RWPE2 (cell line): ENCODE results near the gene UBE3D.

Experiments
- ATAC-seq: fragments of 200-7000 bp; cut with Tn5 transposase; 3 replicates; pipeline ENCODE4 v1.9.1; 2021; ENCODE audit warnings: low read depth
- DNase-seq: peaks from one replicate; pipeline ENCODE4 v3.0.0-alpha.2; 2020; ENCODE audit warnings: low spot score
- H3K27ac ChIP-seq: fragments of 450-650 bp; 2 replicates; pipeline ENCODE4 v1.5.1; 2017; ENCODE audit warnings: mild to moderate bottlenecking; ENCODE audit not compliant: poor library complexity, severe bottlenecking
- H3K27me3 ChIP-seq: fragments of 250-450 bp; sonication (Bioruptor Pico); 2 replicates; pipeline ENCODE4 v1.5.1; 2021; ENCODE audit warnings: mild to moderate bottlenecking, moderate library complexity; ENCODE audit not compliant: insufficient read depth, poor library complexity, severe bottlenecking
- H3K36me3 ChIP-seq: fragments of 250-450 bp; sonication (Bioruptor Pico); 2 replicates; pipeline ENCODE4 v1.5.1; 2020; ENCODE audit warnings: low read depth, mild to moderate bottlenecking, moderate library complexity
- H3K4me1 ChIP-seq: fragments of 250-450 bp; sonication (Bioruptor Pico); 2 replicates; pipeline ENCODE4 v1.5.1; 2021; ENCODE audit warnings: mild to moderate bottlenecking, moderate library complexity; ENCODE audit not compliant: insufficient read depth, poor library complexity, severe bottlenecking
- H3K4me3 ChIP-seq: fragments of 250-450 bp; sonication (Bioruptor Pico); 2 replicates; pipeline ENCODE4 v1.5.1; 2021; ENCODE audit warnings: mild to moderate bottlenecking, moderate library complexity; ENCODE audit not compliant: severe bottlenecking
- H3K9me3 ChIP-seq: fragments of 250-450 bp; sonication (Bioruptor Pico); 2 replicates; pipeline ENCODE4 v1.5.1; 2021; ENCODE audit warnings: mild to moderate bottlenecking, moderate library complexity; ENCODE audit not compliant: severe bottlenecking
- CTCF ChIP-seq: fragments of 450-650 bp; IDR thresholded peaks from one replicate; pipeline ENCODE4 v1.5.1; 2017; ENCODE audit warnings: mild to moderate bottlenecking, moderate library complexity; ENCODE audit not compliant: poor library complexity, severe bottlenecking

Gene UBE3D

GRCh38 chr6:82917346-82918064, 148.1 kb downstream of the UBE3D start:
- Histone ChIP-seq H3K4me3 (no peak overlapping the region), H3K36me3 (no peaks in the 10 kb centered on the region), H3K4me1 (no peaks in the 10 kb centered on the region), H3K27me3 (no peaks in the 10 kb centered on the region), H3K9me3 (no peaks in the 10 kb centered on the region), H3K27ac (no peak overlapping the region)
- ATAC-seq (peak; percentile 33; the same call in 2 of the 3 replicates), DNase-seq (no peak)
- no peak for TF ChIP-seq CTCF

- Histone ChIP-seq H3K4me1 (no peaks in the 10 kb centered on the region), H3K4me3 (no peak overlapping the region), H3K36me3 (no peaks in the 10 kb centered on the region), H3K27me3 (no peaks in the 10 kb centered on the region), H3K9me3 (no peaks in the 10 kb centered on the region), H3K27ac (no peak overlapping the region)
- no peak for TF ChIP-seq CTCF
- DNase-seq (no peak), ATAC-seq (no peak)
Observed at GRCh38 chr6:82915666-82916065, 150.0 kb downstream of the UBE3D start.

GRCh38 chr6:82914511-82914910, 151.1 kb downstream of the UBE3D start:
- no peak overlapping the region for H3K27ac ChIP-seq

GRCh38 chr6:82910820-82911219, 154.8 kb downstream of the UBE3D start:
- H3K27ac ChIP-seq, result no peak overlapping the region
- no peak for TF ChIP-seq CTCF
- H3K27me3 ChIP-seq, result no peaks in the 10 kb centered on the region
- no peak for ATAC-seq
- DNase-seq, result no peak
- H3K4me1 ChIP-seq, result peaks cover 3% of the 10 kb centered on the region
- no peak overlapping the region for H3K4me3 ChIP-seq
- no peaks in the 10 kb centered on the region for H3K9me3 ChIP-seq
- no peaks in the 10 kb centered on the region for H3K36me3 ChIP-seq

More at GRCh38 chr6:82914511-82914910, 151.1 kb downstream of the UBE3D start:
- Histone ChIP-seq H3K4me3 (no peak overlapping the region), H3K36me3 (no peaks in the 10 kb centered on the region), H3K27me3 (no peaks in the 10 kb centered on the region), H3K4me1 (no peaks in the 10 kb centered on the region), H3K9me3 (no peaks in the 10 kb centered on the region)
- ATAC-seq, result no peak
- no peak for DNase-seq
- TF ChIP-seq CTCF, result no peak

GRCh38 chr6:82910395-82910794, 155.2 kb downstream of the UBE3D start:
- no peak overlapping the region for H3K27ac ChIP-seq
- no peak for TF ChIP-seq CTCF

More at GRCh38 chr6:82910395-82910794, 155.2 kb downstream of the UBE3D start:
- ATAC-seq, result no peak
- H3K4me1 ChIP-seq, result peaks cover 3% of the 10 kb centered on the region
- no peaks in the 10 kb centered on the region for H3K27me3 ChIP-seq
- no peaks in the 10 kb centered on the region for H3K9me3 ChIP-seq
- H3K36me3 ChIP-seq, result no peaks in the 10 kb centered on the region
- no peak overlapping the region for H3K4me3 ChIP-seq
- no peak for DNase-seq
